Neural cell (in vitro differentiated cells): ENCODE data around the gene TESMIN.

Experiments used
- CTCF ChIP-seq: fragments of 450-650 bp; IDR thresholded peaks from 2 replicates; pipeline ENCODE4 v1.5.1; 2014; ENCODE audit warnings: antibody characterized with exemption, mild to moderate bottlenecking, moderate library complexity; ENCODE audit not compliant: poor library complexity, severe bottlenecking
- EP300 ChIP-seq: fragments of 450-650 bp; conservative IDR thresholded peaks from 2 replicates; pipeline ENCODE4 v1.6.1; 2014; ENCODE audit warnings: antibody characterized with exemption, mild to moderate bottlenecking, moderate library complexity; ENCODE audit not compliant: poor library complexity, severe bottlenecking
- EZH2 ChIP-seq: fragments of 200-600, 300-800 bp; shearing (Covaris generic), sonication (generic); IDR thresholded peaks from 2 replicates; pipeline ENCODE4 v1.6.1; 2014; ENCODE audit warnings: antibody characterized with exemption, low read length, borderline replicate concordance, mild to moderate bottlenecking; ENCODE audit not compliant: insufficient read depth, poor library complexity, severe bottlenecking
- MXI1 ChIP-seq: fragments of 450-650 bp; conservative IDR thresholded peaks from 2 replicates; pipeline ENCODE4 v1.6.1; 2014; ENCODE audit warnings: antibody characterized with exemption, mild to moderate bottlenecking; ENCODE audit not compliant: poor library complexity, severe bottlenecking
- POLR2AphosphoS5 ChIP-seq: IDR thresholded peaks from 2 replicates; pipeline ENCODE4 v1.6.1; 2012
- RAD21 ChIP-seq: fragments of 450-650 bp; conservative IDR thresholded peaks from 2 replicates; pipeline ENCODE4 v1.6.1; 2014; ENCODE audit warnings: antibody characterized with exemption, mild to moderate bottlenecking, moderate library complexity
- SMC3 ChIP-seq: fragments of 450-650 bp; conservative IDR thresholded peaks from 2 replicates; pipeline ENCODE4 v1.6.1; 2014; ENCODE audit warnings: antibody characterized with exemption, mild to moderate bottlenecking, moderate library complexity; ENCODE audit not compliant: poor library complexity
- TAF1 ChIP-seq: IDR thresholded peaks from 2 replicates; pipeline ENCODE4 v1.6.1; 2012; ENCODE audit warnings: low read depth
- TF ChIP-seq, protein P1 (sequence below): IDR thresholded peaks from 2 replicates; pipeline ENCODE4 v1.6.1; 2012; ENCODE audit warnings: borderline replicate concordance

- TF ChIP-seq CTCF = no peak
- no peak for TF ChIP-seq POLR2AphosphoS5
- no peak for TF ChIP-seq EZH2
- TF ChIP-seq EP300 = no peak
- TF ChIP-seq, protein P1, sequence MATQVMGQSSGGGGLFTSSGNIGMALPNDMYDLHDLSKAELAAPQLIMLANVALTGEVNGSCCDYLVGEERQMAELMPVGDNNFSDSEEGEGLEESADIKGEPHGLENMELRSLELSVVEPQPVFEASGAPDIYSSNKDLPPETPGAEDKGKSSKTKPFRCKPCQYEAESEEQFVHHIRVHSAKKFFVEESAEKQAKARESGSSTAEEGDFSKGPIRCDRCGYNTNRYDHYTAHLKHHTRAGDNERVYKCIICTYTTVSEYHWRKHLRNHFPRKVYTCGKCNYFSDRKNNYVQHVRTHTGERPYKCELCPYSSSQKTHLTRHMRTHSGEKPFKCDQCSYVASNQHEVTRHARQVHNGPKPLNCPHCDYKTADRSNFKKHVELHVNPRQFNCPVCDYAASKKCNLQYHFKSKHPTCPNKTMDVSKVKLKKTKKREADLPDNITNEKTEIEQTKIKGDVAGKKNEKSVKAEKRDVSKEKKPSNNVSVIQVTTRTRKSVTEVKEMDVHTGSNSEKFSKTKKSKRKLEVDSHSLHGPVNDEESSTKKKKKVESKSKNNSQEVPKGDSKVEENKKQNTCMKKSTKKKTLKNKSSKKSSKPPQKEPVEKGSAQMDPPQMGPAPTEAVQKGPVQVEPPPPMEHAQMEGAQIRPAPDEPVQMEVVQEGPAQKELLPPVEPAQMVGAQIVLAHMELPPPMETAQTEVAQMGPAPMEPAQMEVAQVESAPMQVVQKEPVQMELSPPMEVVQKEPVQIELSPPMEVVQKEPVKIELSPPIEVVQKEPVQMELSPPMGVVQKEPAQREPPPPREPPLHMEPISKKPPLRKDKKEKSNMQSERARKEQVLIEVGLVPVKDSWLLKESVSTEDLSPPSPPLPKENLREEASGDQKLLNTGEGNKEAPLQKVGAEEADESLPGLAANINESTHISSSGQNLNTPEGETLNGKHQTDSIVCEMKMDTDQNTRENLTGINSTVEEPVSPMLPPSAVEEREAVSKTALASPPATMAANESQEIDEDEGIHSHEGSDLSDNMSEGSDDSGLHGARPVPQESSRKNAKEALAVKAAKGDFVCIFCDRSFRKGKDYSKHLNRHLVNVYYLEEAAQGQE = no peak
- no peak for TF ChIP-seq SMC3
- no peak for TF ChIP-seq TAF1
- no peak for TF ChIP-seq RAD21
- no peak for TF ChIP-seq MXI1
Observed at GRCh38 chr11:68689737-68690625, 61.3 kb downstream of the TESMIN start.
